KOPT-K1 (cell line): ENCODE results near the gene KCNK18.
A peak's percentile ranks its signal among the peaks of the same experiment; 100 is the strongest.

Experiments used
- H3K27ac ChIP-seq: fragments of 200-600 bp; sonication (generic); 2 replicates; pipeline ENCODE4 v1.5.1; 2016; ENCODE audit warnings: antibody characterized with exemption, mild to moderate bottlenecking, low read depth, low read length; ENCODE audit not compliant: poor library complexity, severe bottlenecking
- H3K36me3 ChIP-seq: fragments of 200-600 bp; sonication (generic); 2 replicates; pipeline ENCODE4 v1.5.1; 2017; ENCODE audit warnings: antibody characterized with exemption, mild to moderate bottlenecking, low read length, moderate library complexity; ENCODE audit not compliant: insufficient read depth
- H3K9me3 ChIP-seq: fragments of 200-600 bp; sonication (generic); 2 replicates; pipeline ENCODE4 v1.5.1; 2017; ENCODE audit warnings: antibody characterized with exemption, low read length, mild to moderate bottlenecking; ENCODE audit not compliant: insufficient read depth, poor library complexity, severe bottlenecking

Gene KCNK18

GRCh38 chr10:117246997-117247671 is 49.8 kb downstream of the KCNK18 start:
- Histone ChIP-seq H3K27ac (peak overlapping the region; percentile 92), H3K9me3 (no peaks in the 10 kb centered on the region), H3K36me3 (peaks cover 20% of the 10 kb centered on the region)

GRCh38 chr10:117248750-117249465 is 51.6 kb downstream of the KCNK18 start:
- H3K27ac ChIP-seq: peak overlapping the region; percentile 92
- H3K36me3 ChIP-seq: peaks cover 19% of the 10 kb centered on the region
- H3K9me3 ChIP-seq: no peaks in the 10 kb centered on the region

GRCh38 chr10:117249493-117250093 is 52.3 kb downstream of the KCNK18 start:
- H3K9me3 ChIP-seq: no peaks in the 10 kb centered on the region
- peak overlapping the region; percentile 92 for H3K27ac ChIP-seq
- H3K36me3 ChIP-seq: peaks cover 16% of the 10 kb centered on the region

- Histone ChIP-seq H3K27ac (peak overlapping the region; percentile 92), H3K36me3 (peaks cover 16% of the 10 kb centered on the region; the same call in 1 of the 2 replicates), H3K9me3 (no peaks in the 10 kb centered on the region)
Measured at GRCh38 chr10:117250411-117250810, 53.1 kb downstream of the KCNK18 start.

- no peaks in the 10 kb centered on the region for H3K9me3 ChIP-seq
- H3K36me3 ChIP-seq: peaks cover 28% of the 10 kb centered on the region
- H3K27ac ChIP-seq: no peak overlapping the region
Measured at GRCh38 chr10:117253908-117254307, 56.6 kb downstream of the KCNK18 start.

- no peaks in the 10 kb centered on the region for H3K9me3 ChIP-seq
- peaks cover 28% of the 10 kb centered on the region for H3K36me3 ChIP-seq
- H3K27ac ChIP-seq: no peak overlapping the region
Measured at GRCh38 chr10:117254338-117254737, 57.0 kb downstream of the KCNK18 start.

- Histone ChIP-seq H3K27ac (no peak overlapping the region), H3K36me3 (peaks cover 28% of the 10 kb centered on the region), H3K9me3 (no peaks in the 10 kb centered on the region)
Measured at GRCh38 chr10:117254774-117255735, 57.8 kb downstream of the KCNK18 start.

GRCh38 chr10:117255835-117256460 is 58.7 kb downstream of the KCNK18 start:
- H3K36me3 ChIP-seq: peaks cover 28% of the 10 kb centered on the region
- no peaks in the 10 kb centered on the region for H3K9me3 ChIP-seq
- no peak overlapping the region for H3K27ac ChIP-seq

- H3K27ac ChIP-seq: no peak overlapping the region
Measured at GRCh38 chr10:117256910-117257309, 59.6 kb downstream of the KCNK18 start.

GRCh38 chr10:117257721-117258120 is 60.4 kb downstream of the KCNK18 start:
- H3K36me3 ChIP-seq: peaks cover 28% of the 10 kb centered on the region
- no peaks in the 10 kb centered on the region for H3K9me3 ChIP-seq
- H3K27ac ChIP-seq: no peak overlapping the region

More at GRCh38 chr10:117256910-117257309, 59.6 kb downstream of the KCNK18 start:
- Histone ChIP-seq H3K36me3 (peaks cover 28% of the 10 kb centered on the region), H3K9me3 (no peaks in the 10 kb centered on the region)

- H3K9me3 ChIP-seq: no peaks in the 10 kb centered on the region
- H3K27ac ChIP-seq: peak overlapping the region; percentile 82
- H3K36me3 ChIP-seq: peaks cover 27% of the 10 kb centered on the region
Measured at GRCh38 chr10:117259279-117259678, 62.0 kb downstream of the KCNK18 start.
